GM18907 (cell line): ENCODE data around the gene ARL16.
A peak's percentile ranks its signal among the peaks of the same experiment; 100 is the strongest.

Experiments
- ATAC-seq: cut with Tn5 transposase; IDR thresholded peaks from one replicate; pipeline ENCODE4 v1.9.1; 2021; ENCODE audit warnings: mild to moderate bottlenecking, moderate library complexity; ENCODE audit not compliant: unreplicated experiment

The ARL16 gene

DNA sequence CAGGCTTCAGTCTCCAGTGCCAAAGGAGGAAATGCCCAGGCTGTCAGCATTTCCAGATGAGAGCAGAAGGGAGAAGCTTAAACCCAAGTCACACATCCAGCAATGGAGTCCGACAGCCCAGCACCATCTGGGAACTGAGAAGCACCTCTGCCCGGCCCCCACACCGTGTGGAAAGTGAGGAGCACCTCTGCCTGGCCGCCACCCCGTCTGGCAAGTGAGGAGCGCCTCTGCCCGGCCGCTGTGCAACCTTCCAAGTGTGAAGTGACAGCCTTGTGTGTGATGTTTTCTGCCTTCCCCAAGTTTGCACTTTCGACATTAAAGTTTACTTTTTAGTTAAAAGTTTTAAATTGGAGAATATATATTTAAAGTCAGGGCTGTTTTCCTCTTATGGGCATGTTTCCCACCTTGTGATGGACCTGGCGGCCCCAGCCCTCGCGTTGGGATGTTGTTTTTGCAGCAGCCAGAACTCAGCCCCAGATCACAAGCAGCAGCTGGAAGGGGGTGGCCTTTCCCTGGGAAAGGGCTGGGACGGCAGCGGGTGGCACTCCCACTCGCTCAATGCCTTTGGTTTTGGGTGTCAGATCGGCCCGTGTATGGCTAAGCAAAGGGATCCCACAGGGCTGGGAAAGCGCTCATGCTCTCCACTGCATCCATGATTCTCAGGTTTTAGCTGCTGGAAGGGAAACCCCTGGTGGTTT is 9.9 kb downstream of the ARL16 start:
- no peak for ATAC-seq

DNA sequence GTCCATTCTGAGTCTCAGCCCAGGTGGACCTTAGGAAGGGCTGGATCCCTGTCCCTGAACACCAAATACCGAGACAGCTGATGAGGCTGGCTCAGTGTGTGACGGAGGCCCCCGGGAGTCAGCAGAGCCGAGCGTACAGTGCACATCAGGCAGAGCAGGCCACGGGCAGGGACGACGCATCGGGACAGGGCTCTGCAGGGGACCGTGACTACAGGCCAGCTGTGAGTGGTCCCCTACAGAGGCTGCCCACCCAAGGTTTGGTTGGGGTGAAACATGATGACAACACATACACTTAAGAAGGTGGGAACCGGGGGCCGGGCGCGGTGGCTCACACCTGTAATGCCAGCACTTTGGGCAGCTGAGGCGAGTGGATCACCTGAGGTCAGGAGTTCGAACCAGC is 10.6 kb downstream of the ARL16 start:
- ATAC-seq = no peak

DNA sequence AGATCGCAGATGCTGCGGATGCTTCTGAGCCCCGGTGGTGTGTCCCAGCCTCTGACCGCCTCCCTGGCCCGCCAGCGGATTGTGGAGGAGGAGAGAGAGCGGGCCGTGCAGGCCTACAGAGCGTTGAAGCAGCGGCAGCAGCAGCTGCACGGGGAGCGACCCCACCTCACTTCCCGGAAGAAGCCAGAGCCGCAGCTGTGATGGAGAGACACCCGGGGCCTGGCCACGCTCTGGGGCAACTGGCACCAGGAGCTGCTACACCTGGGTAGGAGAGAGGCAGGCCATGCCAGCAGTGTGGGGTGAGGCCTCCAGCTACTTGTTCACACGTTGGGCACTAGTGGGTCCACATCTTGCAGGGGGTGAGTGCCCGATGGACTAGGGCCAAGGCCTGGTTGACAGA is 11.1 kb downstream of the ARL16 start:
- ATAC-seq = no peak

DNA sequence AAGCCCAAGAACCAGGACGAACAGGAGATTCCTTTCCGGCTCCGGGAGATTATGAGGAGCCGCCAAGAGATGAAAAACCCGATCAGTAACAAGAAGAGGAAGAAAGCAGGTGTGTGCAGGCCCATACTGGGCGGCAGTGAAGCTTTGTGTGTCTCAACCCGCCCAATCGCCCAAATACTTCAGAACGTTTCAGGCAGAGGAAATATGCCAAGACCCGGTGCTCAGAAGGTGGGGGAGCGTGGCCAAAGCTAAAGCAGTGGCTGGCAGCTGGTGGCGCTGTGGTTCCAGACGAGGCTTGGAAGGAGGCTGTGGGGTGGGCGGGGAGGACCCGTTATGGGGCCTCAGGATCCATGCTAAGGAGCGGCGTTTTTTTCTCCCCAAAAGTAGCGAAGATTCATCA is 15.8 kb downstream of the ARL16 start:
- ATAC-seq = no peak

DNA sequence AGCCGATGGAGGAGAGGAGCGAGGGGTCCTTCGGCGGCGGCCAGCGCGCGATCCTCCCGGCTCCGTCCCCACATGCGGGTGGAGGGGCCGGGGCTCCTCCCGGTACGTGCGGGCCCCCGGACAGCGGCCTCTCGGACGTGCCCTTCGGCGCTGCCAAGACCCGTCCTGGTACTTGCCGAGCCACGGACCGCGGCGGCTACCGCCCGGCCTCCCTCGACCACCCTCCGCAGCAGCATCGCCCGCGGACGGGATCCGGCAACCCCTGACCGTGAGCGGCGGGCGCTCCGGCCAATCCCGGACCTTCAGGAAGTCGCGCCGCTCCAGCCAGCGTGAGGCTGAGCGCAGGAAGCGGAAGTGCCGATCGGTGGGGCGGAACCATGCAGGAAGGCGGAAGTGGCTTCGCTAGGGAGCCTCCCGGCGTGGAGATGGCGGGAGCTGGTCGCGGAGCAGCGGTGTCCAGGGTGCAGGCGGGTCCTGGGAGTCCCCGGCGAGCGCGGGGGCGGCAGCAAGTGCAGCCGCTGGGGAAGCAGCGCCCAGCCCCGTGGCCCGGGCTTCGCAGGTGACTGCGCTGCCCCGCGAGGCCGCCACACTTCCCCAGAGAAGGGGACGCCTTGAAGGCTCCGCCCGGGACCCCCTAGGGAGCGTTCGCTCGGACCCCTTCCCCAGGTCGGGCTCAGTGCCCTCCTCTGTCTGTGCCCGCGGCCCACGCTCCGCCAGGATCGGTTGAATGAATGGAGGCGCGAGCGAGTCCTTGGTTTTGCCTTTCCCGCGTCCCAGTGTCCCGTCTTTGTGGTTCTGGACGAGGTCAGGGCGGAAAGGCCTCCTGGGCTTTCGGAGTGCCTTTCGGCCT is 17.0 kb downstream of the ARL16 start, which contains the start of the genes CCDC137 and OXLD1:
CCDC137 (plus strand) TSS at position 396 of the 850 bp plus-strand sequence; CDS start at position 426, 30 bp downstream.
OXLD1 (minus strand) TSS at position 264 of the 850 bp plus-strand sequence; CDS start at position 236, 28 bp downstream.
- peak; percentile 90 for ATAC-seq

DNA sequence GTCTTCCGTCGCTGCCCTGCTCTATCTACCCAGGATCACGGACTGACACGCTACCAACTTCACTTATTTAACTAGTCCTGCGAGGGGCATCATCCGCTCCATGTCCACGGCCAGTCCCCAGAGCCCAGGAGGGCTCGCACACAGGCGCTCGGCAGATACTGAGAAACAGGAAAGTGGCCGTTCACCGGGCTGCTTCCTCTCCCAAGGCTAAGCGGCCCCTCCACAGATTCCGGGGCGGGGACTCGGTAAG is 17.6 kb downstream of the ARL16 start:
- ATAC-seq = no peak

DNA sequence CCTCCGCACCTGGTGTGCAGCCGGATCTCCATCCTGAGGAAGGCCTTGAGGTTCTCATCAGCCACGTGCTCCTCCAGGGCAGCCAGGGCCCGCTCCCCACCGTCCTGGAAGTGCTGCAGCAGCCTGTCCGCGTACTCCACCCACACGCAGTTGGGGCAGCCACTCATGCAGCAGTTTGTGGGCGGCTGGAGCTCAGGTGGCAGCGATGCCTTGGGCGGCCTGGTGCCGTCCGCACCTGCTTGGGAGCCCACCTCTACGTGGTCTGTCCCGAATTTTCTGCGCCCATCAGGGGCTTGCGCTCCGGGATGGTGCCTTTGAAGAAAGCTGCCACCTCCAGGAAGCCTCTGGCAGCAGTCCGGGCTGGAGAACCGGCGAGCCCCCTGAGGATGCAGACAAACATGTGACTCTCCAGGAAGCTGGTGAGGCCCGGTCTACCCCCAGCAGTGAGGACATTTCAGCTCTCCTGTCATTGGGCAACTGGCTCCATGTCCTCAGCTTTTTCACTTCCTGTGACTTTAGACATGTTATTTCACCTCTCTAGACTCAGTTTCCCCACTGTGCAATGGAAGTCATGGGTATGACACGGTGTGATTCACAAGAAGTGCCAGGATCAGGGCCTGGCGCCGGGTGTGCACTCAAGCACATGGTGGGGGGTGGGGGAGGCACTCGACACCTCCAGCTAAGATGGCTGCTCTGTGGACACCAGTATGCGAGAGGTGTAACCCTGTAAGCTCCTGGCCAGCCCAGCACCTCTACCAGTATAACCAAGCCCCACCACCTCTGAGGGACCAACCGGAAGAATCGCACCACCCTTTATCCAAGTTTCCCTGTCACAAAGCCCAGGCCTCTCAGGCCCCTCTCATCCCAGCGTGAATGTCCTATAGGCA is 18.1 kb downstream of the ARL16 start:
- peak; percentile 9 for ATAC-seq

DNA sequence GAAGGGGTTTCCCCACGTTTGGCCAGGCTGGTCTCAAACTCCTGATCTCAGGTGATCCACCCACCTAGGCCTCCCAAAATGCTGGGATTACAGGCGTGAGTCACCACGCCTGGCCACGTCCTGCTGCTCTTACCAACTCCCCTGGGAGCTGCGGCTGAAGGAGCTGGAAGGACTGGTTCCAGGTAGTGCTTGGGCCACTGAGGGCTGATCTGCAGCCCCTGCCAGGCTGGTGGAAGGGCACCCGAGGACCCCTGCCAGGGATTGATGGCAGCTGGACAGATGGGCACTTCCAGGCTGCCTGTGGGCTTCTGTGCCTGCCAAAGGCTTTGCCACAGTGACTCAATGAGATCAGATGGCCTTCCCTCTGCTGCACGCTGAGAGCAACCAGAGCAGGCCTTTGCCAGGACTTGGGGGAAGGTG is 19.5 kb downstream of the ARL16 start:
- no peak for ATAC-seq

DNA sequence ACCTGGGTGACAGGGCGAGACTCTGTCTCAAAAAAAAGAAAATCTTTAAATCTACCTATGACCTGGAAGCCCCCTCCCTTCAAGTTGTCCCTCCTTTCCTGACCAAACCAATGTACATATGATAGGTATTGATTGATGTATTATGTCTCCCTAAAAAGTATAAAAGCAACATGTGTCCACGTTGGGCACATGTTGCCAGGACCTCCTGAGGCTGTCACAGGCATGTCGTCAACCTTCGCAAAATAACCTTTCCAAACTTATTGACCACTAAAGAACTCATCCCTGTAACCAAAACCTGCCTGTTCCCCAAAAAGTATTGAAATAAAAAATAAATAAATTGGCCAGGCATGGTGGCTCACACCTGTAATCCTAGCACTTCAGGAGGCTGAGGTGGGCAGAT is 21.6 kb downstream of the ARL16 start:
- ATAC-seq = no peak

DNA sequence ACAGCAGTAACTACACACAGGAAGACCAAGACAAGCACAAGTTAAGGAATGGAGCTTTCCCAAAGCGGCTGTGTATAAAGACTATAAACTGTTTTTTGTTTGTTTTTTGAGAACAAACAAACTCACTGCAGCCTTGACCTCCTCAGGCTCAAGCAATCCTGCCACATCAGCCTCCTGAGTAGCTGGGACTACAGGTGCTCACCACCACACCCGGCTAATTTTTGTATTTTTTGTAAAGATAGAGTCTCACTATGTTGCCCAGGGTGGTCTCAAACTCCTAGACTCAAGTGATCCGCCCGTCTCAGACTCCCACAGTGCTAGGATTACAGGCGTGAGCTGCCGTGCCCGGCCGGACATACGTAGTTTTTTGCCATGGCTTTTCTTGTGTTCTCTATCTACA is 23.2 kb downstream of the ARL16 start:
- no peak for ATAC-seq

DNA sequence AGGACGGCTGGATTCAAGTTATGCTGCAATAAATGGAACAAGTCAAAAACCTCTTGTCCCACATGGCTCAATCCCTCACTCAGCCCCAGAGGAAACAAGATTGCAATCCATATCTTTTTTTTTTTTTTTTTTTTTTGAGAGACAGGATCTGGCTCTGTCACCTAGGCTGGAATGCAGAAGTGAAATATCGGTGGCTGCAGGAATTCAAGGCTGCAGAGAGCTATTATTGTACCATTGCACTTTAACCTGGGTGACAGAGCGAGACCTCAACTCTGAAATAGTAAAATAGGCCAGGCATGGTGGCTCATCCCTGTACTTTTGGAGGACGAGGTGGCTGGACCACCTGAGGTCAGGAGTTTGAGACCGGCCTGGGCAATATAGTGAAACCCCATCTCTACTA is 24.6 kb downstream of the ARL16 start:
- ATAC-seq = no peak

DNA sequence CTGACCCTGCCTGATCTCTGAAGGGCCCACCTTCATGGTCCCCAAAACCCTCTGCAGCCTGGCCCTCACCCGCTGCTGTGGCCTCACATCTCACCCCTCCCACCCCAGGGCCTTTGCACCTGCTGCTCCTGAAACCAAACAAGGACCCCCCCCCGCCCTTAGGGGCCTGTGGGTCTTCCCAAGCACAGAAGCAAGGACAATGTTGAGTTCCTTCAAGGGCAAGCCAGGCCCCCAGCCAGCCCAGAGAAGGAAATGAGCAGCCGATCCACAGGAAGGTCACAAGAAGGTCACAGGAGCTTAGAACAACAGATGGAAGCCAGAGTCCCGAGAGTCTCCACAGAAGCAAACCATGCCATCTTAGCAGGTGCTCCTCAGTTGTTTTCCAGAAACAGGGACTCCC is 26.8 kb downstream of the ARL16 start:
- no peak for ATAC-seq

DNA sequence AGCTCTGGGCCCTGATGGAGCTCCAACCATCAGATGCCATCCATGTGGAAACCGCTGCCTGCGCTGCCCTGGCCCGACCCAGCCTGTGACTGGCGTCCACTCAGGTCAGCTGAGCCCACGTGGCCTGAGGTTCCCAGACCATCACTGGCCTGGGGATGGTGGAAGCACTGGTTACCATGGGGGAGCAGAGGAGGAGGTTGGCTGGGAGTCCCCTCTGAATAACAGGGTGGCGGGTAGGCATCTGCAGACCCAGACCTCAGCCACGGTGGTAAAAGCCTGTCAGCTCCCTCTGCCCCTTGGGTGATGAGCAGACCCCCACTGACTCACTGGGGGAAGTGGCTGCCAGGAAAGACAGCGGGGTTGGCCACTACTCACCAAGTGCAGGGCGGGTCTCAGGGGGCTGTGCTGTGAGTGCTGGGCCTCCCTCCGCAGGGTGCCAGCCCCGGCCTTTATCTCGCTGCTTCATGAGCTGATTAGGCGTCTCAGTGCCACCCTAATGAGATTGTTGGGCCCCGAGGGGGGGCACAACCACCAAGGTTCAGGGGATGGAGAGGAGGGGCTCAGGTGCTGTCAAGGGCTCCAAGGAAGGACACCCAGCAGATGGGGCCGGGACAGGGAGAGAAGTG is 27.4 kb downstream of the ARL16 start, which contains the start of gene PDE6G:
PDE6G (minus strand) TSS at position 425 of the 626 bp plus-strand sequence. CDS start 3,237 bp downstream, outside the sequence.
- no peak for ATAC-seq

DNA sequence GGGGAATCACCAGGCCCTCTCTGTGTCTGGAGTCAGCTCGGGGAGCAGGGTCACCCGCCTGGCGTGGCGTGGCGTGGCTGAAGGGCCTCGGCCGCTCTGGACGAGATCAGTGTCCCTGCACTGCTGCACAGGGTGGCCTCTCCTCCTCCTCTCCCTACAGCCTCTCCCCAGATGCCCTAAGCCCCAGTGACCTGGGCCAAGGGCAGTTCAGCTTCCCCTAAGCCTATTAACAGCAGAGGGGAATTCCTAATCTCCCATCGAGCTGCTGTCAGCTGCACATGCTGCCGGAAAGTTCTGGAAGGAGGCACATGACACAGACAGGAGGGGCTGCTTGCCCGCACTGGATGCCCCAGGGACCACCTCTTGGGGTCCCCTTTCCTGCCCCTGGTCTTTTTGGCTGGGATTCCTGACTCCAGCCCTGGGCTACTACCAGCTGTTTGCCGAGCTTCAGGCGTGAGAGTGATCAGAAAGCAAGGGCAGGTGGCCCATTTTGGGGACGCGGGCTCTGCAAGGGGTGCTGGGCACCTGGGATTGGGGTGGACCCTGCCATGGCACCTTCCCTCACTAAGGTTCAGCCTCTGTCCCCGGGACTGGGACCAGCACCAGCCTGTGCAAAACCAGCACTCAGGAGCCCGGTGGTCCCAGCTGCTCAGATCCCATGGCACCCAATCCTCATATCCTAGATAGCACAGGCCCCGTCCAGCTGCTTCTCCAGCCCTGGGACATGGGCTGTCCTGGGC is 28.0 kb downstream of the ARL16 start:
- no peak for ATAC-seq

DNA sequence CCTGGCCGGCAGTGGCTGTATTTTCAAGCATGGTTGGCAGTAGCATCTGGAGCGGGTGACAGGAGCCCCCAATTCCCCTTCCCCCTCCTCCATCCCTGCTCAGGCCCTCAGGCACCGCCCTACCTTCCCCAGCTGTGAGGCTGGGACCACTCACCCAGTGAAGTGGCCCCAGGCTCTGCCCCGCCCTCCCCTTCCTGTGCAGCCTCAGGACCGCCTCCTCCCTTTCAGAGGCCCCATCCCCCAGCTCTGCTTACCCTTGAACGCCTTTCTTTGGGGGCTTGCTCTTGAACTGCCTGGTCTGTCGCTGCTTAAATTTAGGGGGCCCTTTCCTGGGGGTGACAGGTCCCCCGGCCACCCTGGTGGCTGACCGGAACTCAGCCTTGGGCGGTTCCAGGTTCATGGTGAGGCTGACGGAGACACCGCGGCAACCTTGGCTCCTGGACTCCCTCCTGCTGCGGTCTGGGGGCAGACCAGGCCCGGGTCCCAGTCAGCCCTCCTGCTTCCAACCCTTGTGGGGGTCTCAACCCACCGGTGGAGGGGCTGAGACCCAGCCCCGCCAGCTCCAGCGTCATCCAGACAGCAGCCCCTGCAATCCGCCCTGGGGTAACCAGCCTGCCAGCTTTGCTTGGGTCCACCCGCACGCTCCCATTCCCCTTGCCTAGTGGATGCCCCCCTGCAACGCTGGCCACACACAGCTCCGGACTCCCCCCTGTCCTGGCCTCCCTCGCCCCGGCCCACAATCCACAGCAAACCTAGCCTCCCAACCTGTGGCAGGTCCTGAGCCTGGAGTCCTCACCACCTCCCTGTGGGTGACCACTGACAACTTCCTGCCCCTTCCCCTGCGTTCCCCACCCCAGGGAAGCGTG is 30.5 kb downstream of the ARL16 start:
- ATAC-seq = no peak

DNA sequence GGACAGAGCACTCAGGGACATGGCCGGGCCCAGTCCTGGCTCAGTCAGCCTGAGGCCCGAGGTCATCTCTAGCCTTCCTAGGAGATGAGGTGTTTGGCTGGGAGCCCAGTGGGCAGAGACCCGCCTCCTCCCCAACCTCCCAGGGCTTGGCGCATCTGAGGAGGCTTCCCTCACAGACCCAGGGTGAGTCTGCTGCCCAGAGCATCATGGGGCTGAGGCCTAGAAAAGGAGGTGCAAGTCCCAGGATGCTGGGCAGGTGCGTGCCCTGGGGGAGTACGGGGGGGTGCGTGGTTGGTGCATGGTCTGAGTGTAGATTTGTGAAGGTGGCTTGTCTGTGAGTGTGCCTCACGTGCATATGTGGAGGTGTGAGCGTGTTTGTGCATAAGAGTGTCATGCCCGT is 31.9 kb downstream of the ARL16 start:
- no peak for ATAC-seq

DNA sequence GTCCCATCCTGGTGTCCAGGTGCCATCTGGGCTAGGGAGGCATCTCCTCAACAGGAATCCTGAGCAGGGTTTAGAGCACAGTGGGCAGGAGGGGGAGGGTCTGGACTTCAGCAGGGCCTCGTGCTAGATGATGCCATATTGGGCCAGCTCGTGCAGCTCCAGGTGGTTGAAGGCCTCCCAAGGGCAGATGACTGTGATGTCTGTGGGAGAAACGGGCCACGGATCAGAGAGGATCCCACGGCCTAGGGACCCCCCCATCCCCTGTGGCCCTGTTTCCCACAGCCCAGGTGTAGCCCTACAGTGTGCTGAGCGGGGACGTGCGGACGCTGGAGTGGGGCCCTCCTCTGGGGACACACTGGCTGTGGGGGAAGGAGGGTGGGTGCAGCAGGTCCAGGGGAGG is 32.6 kb downstream of the ARL16 start:
- ATAC-seq = no peak

DNA sequence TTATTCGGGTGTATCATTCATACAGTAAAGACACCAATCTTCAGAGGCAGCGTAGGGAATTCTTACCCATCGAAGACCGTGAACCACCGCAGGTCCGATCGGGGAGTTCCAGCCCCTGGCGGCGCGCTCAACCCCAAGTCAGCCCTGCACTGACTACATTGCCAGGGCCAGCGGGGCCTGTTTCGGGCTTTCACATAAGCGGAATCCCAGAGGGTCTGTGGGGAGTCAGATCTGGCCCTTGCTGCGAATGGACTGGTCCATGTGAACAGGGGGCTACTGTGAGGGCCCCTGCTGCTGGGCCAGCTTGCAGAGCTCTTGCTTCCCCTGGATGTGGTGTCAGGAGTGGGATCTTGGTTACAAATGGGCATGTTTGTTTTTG is 34.9 kb downstream of the ARL16 start:
- ATAC-seq = no peak

DNA sequence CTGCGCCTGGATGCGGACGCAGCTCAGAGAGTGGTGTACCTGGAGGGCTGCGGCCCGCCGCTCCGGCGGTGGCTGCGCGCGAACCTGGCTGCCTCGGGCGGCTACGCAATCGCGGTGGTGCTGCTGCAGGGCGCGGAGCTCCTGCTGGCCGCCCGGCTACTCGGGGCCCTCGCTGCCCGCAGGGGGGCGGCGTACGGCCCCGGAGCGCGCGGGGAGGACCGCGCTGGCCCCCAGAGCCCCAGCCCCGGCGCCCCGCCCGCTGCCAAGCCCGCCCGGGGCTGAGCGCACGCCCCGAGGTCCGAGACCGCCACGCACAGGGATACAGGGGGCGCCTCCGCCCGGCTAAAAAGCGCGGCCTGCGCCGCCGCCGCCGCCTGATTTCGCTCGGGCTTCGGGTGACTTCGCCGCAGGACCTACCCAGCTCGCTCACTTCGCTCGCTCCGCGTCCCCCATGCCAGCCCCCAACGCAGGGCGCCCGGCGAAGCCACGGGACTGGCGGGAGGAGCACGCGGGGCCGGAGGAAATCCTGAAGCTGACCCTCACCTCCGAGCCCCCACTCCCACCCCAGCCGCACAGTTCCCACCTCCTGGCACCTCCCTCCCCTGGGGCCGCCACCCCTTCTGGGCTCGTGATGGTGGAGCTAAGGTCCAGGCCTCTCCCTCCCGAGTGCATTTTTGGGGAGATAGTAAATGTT is 35.4 kb downstream of the ARL16 start:
- ATAC-seq = no peak
